Kidney epithelial cell (primary cell): Measurements from ENCODE around the gene TNPO2. TPM values are rescaled to one million over a fixed set of nuclear protein-coding genes. Genes with fewer than 3 reads are reported as not detected.
A peak's percentile ranks its signal among the peaks of the same experiment; 100 is the strongest.

Experiments used
- DNase-seq: peaks from one replicate; pipeline ENCODE4 v3.0.0-alpha.2; 2010; ENCODE audit warnings: low read depth
- H3K27me3 ChIP-seq: 2 replicates; pipeline ENCODE4 v1.6.0; 2011; ENCODE audit warnings: low read length; ENCODE audit not compliant: control insufficient read depth, insufficient read depth
- H3K36me3 ChIP-seq: 2 replicates; pipeline ENCODE4 v1.5.1; 2011; ENCODE audit warnings: low read length; ENCODE audit not compliant: control insufficient read depth, insufficient read depth
- H3K4me3 ChIP-seq: 2 replicates; pipeline ENCODE4 v1.5.1; 2011; ENCODE audit warnings: low read depth, mild to moderate bottlenecking, control low read depth, low read length
- CTCF ChIP-seq: IDR thresholded peaks from 2 replicates; pipeline ENCODE4 v1.5.1; 2011; ENCODE audit warnings: mild to moderate bottlenecking, moderate library complexity, low read length, control low read depth, inconsistent platforms; ENCODE audit not compliant: insufficient read depth, poor library complexity, severe bottlenecking
- total RNA-seq: library from RNA; depleted of rRNA; stranded (reverse); fragments of >200 nt; gene quantifications from 2 replicates; pipeline ENCODE4 v1.2.3, GENCODE V29; 2015

Gene TNPO2
- total RNA-seq, 1 donor from 2014 or later = 27.1 TPM

GRCh38 chr19:12749938-12750521, 26.3 kb upstream of the TNPO2 start:
- DNase-seq = no peak
- Histone ChIP-seq H3K36me3 (peaks cover 2% of the 10 kb centered on the region), H3K4me3 (no peak overlapping the region), H3K27me3 (peaks cover 31% of the 10 kb centered on the region)
- TF ChIP-seq CTCF = no peak

GRCh38 chr19:12748489-12748888, 24.8 kb upstream of the TNPO2 start:
- Histone ChIP-seq H3K4me3 (no peak overlapping the region), H3K27me3 (peaks cover 27% of the 10 kb centered on the region), H3K36me3 (peaks cover 3% of the 10 kb centered on the region)
- no peak for TF ChIP-seq CTCF
- DNase-seq = no peak

DNA sequence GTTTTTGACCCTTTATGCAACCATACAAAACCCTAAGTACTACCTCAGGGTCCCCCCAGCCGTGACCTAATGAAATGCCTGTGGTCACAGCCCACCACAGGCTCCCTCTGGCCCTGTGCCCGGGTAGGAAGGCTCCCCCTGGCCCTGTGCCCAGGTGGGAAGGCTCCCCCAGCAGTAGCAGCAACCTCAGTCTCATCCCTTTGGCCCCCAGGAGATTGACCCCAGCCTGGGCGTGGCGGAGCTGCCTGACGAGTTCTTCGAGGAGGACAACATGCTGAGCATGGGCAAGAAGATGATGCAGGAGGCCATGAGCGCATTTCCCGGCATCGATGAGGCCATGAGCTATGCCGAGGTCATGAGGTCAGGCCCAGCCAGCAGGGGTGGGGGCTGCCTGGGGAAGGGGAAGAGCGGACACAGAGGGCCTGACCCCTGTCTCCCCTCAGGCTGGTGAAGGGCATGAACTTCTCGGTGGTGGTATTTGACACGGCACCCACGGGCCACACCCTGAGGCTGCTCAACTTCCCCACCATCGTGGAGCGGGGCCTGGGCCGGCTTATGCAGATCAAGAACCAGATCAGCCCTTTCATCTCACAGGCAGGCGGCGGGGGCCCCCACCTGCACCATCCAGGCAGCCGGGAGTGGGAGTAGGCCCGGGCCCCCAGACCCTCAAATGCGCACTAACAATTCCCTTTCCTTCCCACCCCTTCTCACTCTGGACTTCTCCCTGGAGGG, 21.6 kb upstream of the TNPO2 start:
- peaks cover 3% of the 10 kb centered on the region for H3K36me3 ChIP-seq
- no peak overlapping the region for H3K4me3 ChIP-seq
- no peak for TF ChIP-seq CTCF
- H3K27me3 ChIP-seq = peaks cover 5% of the 10 kb centered on the region
- DNase-seq = no peak

DNA sequence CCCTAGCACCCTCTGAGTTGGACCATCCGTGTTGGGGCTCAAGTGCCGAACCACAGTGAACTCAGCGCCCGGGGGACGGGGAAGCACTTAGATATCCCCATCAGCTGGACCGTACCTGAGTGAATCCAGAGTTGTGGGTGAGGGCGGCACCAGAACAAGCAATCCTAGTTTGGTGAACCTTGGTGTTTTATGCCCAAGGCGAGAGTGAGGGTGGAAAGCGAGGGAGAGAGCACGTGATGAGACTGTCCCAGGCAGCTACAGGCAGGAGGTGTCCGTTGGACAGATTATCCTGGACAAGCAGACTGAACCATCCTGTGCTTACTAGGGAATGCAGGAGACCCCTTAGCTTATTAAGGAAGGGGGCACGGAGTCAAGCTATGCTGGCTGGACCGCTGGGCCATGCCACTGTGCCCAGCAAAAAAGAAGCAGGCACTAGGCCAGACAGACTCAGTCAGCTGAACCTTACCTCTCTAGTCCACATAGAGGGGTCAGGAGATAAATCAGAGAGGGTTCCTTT, 14.2 kb upstream of the TNPO2 start:
- Histone ChIP-seq H3K27me3 (no peaks in the 10 kb centered on the region), H3K36me3 (no peaks in the 10 kb centered on the region), H3K4me3 (peak overlapping the region; percentile 91)
- no peak for DNase-seq
- no peak for TF ChIP-seq CTCF

DNA sequence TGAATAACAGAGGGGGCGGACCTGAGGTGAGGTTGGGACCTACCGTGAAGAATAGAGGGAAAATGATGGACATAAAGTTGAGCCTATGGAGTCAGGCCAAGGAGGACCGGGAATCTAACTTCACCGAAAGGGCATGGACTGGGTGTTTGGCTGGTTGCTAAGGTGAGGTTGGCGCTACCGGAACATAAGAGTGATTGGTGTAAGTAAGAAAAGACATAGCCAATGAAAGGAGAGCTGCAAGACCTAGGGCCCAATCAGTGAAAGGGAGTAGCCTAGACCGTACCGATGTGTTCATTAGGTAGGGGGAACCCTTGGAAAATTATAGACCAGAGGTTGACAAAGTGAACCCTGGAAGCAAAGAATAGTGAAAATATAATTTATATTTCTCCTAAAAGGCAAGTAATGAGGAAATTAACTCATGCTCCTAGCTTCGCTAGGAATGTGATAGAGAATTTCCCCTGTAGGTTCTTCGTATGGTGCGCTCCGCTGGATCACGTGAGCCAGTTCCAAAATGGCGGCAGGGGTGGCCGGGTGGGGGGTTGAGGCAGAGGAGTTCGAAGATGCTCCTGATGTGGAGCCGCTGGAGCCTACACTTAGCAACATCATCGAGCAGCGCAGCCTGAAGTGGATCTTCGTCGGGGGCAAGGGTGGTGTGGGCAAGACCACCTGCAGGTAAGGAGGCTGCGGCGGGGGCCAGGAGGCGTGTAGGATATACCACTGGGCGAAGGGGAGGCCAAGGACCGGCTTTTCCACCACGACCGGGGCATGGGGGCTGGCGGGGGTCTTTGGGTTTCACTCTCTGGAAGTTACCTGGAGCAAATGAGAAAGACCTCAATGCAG, 13.5 kb upstream of the TNPO2 start, which contains the start of gene GET3:
Gene GET3 (plus strand): TSS at position 503 of the 840 bp plus-strand sequence. CDS start 9 bp downstream, at position 512.
- no peak for TF ChIP-seq CTCF
- Histone ChIP-seq H3K27me3 (no peaks in the 10 kb centered on the region), H3K36me3 (no peaks in the 10 kb centered on the region), H3K4me3 (peak within 1 kb of the TSS; percentile 91)
- DNase-seq = peak; percentile 100
